Right lobe of liver (tissue), 4 donors: ENCODE results near the gene ERN1.

ENCODE experiments used
- CTCF ChIP-seq, 4 donors: fragments of 200-600 bp in 3 of 4; fragments of 450-650 bp in 1 of 4; IDR thresholded peaks; one replicate each; pipeline versions ENCODE4 v1.5.1 to v1.8.0; 2016 to 2022; ENCODE audit warnings: antibody characterized with exemption in 4 of 4, mild to moderate bottlenecking in 2 of 4
- POLR2A ChIP-seq: fragments of 450-650 bp; IDR thresholded peaks from one replicate; pipeline ENCODE4 v1.6.1; 2017; ENCODE audit warnings: antibody characterized with exemption, mild to moderate bottlenecking
- donor health status: DM: no; HTN: no; CAD: no.
- donor health status: DM: no; HTN: no; CAD: no.
- donor health status: DM: no; HTN: yes; CAD: no.

- TF ChIP-seq CTCF (IDR thresholded peaks at IDR 0.05) (no peak), POLR2A (no peak)
These were observed 30.4 kb downstream of the ERN1 start for GRCh38 chr17:64099543-64099942.
